Measurements from ENCODE around the gene RDH12. TPM values are rescaled to one million over a fixed set of nuclear protein-coding genes. Genes with fewer than 3 reads are reported as not detected.

The RDH12 gene
- total RNA-seq, 1 experiment from 2014 or later: 0.27 TPM

GRCh38 chr14:67728258-67728657 is 26.6 kb downstream of the RDH12 start:
- no peaks in the 10 kb centered on the region for H4K20me1 ChIP-seq (ENCODE audit: insufficient read depth)
- no peak overlapping the region for H3K4me3 ChIP-seq (replicated peaks in 1 of 2; ENCODE audit: low read depth in 1 of 2, low read length in 2 of 2)
- H3K36me3 ChIP-seq (ENCODE audit: control insufficient read depth in 1 of 2, insufficient read depth in 2 of 2, low read length in 2 of 2): no peaks in the 10 kb centered on the region
- H3K4me2 ChIP-seq (ENCODE audit: low read length): no peak overlapping the region
- no peaks in the 10 kb centered on the region for H3K79me2 ChIP-seq (ENCODE audit: insufficient read depth, low read length)
- no peak overlapping the region for H2AFZ ChIP-seq (ENCODE audit: low read depth, low read length, poor library complexity, severe bottlenecking)
- CTCF ChIA-PET: no interaction called here
- DNase-seq (ENCODE audit: low read depth, low spot score) (no peak), ATAC-seq (no peak)
- no peaks in the 10 kb centered on the region for H3K9me3 ChIP-seq (ENCODE audit: control insufficient read depth in 1 of 2, insufficient read depth in 1 of 2, low read depth in 1 of 2, low read length in 2 of 2)
- H3K27me3 ChIP-seq (ENCODE audit: insufficient read depth, low read length): no peaks in the 10 kb centered on the region
- BruUV-seq (replicated peaks): no TSS peak
- no peak overlapping the region for H3K27ac ChIP-seq (ENCODE audit: low read depth, low read length)
- H3K9ac ChIP-seq (ENCODE audit: low read length): no peak overlapping the region
- H3K4me1 ChIP-seq (ENCODE audit: control insufficient read depth in 1 of 2, insufficient read depth in 2 of 2, low read length in 2 of 2): no peaks in the 10 kb centered on the region
- no peaks in the 10 kb centered on the region for H3K9me2 ChIP-seq (ENCODE audit: insufficient read depth)
- intact Hi-C loops (cut with micrococcal nuclease): no loop called here
- RAD21 ChIA-PET (ENCODE audit: low non-redundant PET in 1 of 2, low total read pairs in 2 of 2, uncharacterized antibody in 2 of 2, unreplicated experiment in 2 of 2): no interaction called here
- TF ChIP-seq CBX3 (IDR thresholded peaks at IDR 0.05; ENCODE audit: low read depth): no peak
- TF ChIP-seq POLR2A (IDR thresholded peaks at IDR 0.05; ENCODE audit: borderline replicate concordance, extremely low read depth, insufficient read depth, insufficient read length): no peak
- no peak for TF ChIP-seq POLR2AphosphoS5 (IDR thresholded peaks at IDR 0.05; ENCODE audit: low read depth, low read length)
- TF ChIP-seq, protein P1, sequence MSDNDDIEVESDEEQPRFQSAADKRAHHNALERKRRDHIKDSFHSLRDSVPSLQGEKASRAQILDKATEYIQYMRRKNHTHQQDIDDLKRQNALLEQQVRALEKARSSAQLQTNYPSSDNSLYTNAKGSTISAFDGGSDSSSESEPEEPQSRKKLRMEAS (IDR thresholded peaks at IDR 0.05): no peak
- no peak for TF ChIP-seq ZNF274 (IDR thresholded peaks at IDR 0.05; ENCODE audit: low read depth, low read length)
- TF ChIP-seq, protein P2, sequence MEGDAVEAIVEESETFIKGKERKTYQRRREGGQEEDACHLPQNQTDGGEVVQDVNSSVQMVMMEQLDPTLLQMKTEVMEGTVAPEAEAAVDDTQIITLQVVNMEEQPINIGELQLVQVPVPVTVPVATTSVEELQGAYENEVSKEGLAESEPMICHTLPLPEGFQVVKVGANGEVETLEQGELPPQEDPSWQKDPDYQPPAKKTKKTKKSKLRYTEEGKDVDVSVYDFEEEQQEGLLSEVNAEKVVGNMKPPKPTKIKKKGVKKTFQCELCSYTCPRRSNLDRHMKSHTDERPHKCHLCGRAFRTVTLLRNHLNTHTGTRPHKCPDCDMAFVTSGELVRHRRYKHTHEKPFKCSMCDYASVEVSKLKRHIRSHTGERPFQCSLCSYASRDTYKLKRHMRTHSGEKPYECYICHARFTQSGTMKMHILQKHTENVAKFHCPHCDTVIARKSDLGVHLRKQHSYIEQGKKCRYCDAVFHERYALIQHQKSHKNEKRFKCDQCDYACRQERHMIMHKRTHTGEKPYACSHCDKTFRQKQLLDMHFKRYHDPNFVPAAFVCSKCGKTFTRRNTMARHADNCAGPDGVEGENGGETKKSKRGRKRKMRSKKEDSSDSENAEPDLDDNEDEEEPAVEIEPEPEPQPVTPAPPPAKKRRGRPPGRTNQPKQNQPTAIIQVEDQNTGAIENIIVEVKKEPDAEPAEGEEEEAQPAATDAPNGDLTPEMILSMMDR (IDR thresholded peaks at IDR 0.05 in 2 of 3, conservative IDR thresholded peaks at IDR 0.05 in 1 of 3; ENCODE audit: borderline replicate concordance in 1 of 3, insufficient read depth in 1 of 3, low read depth in 2 of 3, low read length in 2 of 3): no peak
- no peak for TF ChIP-seq RAD21 (IDR thresholded peaks at IDR 0.05; ENCODE audit: low read depth)
- TF ChIP-seq ZFX (IDR thresholded peaks at IDR 0.05): no peak
- POLR2A ChIA-PET: no interaction called here
